PC-9 (cell line): Measurements from ENCODE around the gene SRGAP1. TPM values are rescaled to one million over a fixed set of nuclear protein-coding genes. Genes with fewer than 3 reads are reported as not detected.

Experiments
- BruUV-seq: library from RNA; stranded (reverse); fragments of 400-500 nt; replicated peaks from 2 replicates; lab custom pipeline; 2021; lab: Mats Ljungman, UMichigan
- CTCF ChIA-PET: fragments of 300-600 bp; sonication (Branson Sonifier 250); formaldehyde crosslinking; loops from one replicate; lab custom pipeline; 2022; ENCODE audit warnings: antibody characterized with exemption; lab: Charles Lee
- POLR2A ChIA-PET: fragments of 300-600 bp; sonication (Branson Sonifier 250); formaldehyde crosslinking; loops from one replicate; lab custom pipeline; 2022; ENCODE audit warnings: antibody characterized with exemption; ENCODE audit not compliant: unreplicated experiment; lab: Charles Lee
- DNase-seq, 2 experiments: peaks; one replicate each; pipeline versions ENCODE4 v3.0.0 to v3.0.0-alpha.2; 2015 to 2022; ENCODE audit warnings: mixed read lengths in 1 of 2
- H2AFZ ChIP-seq: fragments of 200-600 bp; sonication (generic); 2 replicates; pipeline ENCODE4 v1.8.1; 2017; ENCODE audit warnings: antibody characterized with exemption
- H3F3A ChIP-seq: fragments of 200-600 bp; sonication (generic); 2 replicates; pipeline ENCODE4 v1.8.1; 2017; ENCODE audit warnings: antibody characterized with exemption, mild to moderate bottlenecking, low read depth; ENCODE audit not compliant: insufficient read depth
- H3K27ac ChIP-seq: fragments of 200-600 bp; sonication (generic); 2 replicates; pipeline ENCODE4 v1.6.1; 2016; ENCODE audit warnings: mixed run types
- H3K27me3 ChIP-seq: fragments of 200-600 bp; sonication (generic); 2 replicates; pipeline ENCODE4 v1.6.1; 2016; ENCODE audit warnings: low read depth, mixed run types; ENCODE audit not compliant: insufficient read depth
- H3K36me3 ChIP-seq: fragments of 200-600 bp; sonication (generic); 2 replicates; pipeline ENCODE4 v1.6.1; 2016; ENCODE audit warnings: low read depth, mixed run types
- H3K4me1 ChIP-seq: fragments of 200-600 bp; sonication (generic); replicated peaks from 2 replicates; pipeline ENCODE4 v1.6.1; 2016; ENCODE audit warnings: mixed run types; ENCODE audit not compliant: insufficient read depth
- H3K4me2 ChIP-seq: fragments of 200-600 bp; sonication (generic); 2 replicates; pipeline ENCODE4 v1.6.1; 2017; ENCODE audit warnings: mixed run types
- H3K4me3 ChIP-seq: fragments of 200-600 bp; sonication (generic); 2 replicates; pipeline ENCODE4 v1.6.1; 2016; ENCODE audit warnings: mixed run types
- H3K79me2 ChIP-seq: fragments of 200-600 bp; sonication (generic); 2 replicates; pipeline ENCODE4 v1.6.1; 2017; ENCODE audit warnings: low read depth, mixed run types
- H3K9me2 ChIP-seq: fragments of 200-600 bp; sonication (generic); 2 replicates; pipeline ENCODE4 v1.8.1; 2017; ENCODE audit warnings: mild to moderate bottlenecking; ENCODE audit not compliant: insufficient read depth
- H3K9me3 ChIP-seq: fragments of 200-600 bp; sonication (generic); 2 replicates; pipeline ENCODE4 v1.8.1; 2016; ENCODE audit warnings: low read depth; ENCODE audit not compliant: insufficient read depth
- H4K20me1 ChIP-seq: fragments of 200-600 bp; sonication (generic); 2 replicates; pipeline ENCODE4 v1.8.1; 2017; ENCODE audit not compliant: insufficient read depth
- CTCF ChIP-seq: fragments of 200-600 bp; sonication (generic); conservative IDR thresholded peaks from 2 replicates; pipeline ENCODE4 v1.6.1; 2017; ENCODE audit warnings: mixed run types, antibody characterized with exemption, mild to moderate bottlenecking, moderate library complexity
- EZH2 ChIP-seq: fragments of 200-600 bp; sonication (generic); IDR thresholded peaks from 2 replicates; pipeline ENCODE4 v1.8.0; 2017; ENCODE audit warnings: antibody characterized with exemption, low read depth
- intact Hi-C: fragments of 100-400 bp; cut with micrococcal nuclease; formaldehyde crosslinking; loops from one replicate; pipeline ENCODE4 v1.10.0; 2022; ENCODE audit not compliant: unreplicated experiment
- total RNA-seq: library from RNA; stranded (reverse); gene quantifications from 2 replicates; pipeline ENCODE4 v1.2.3, GENCODE V29; 2021

Gene SRGAP1
- total RNA-seq, 1 experiment from 2014 or later, result 24.5 TPM

GRCh38 chr12:63961048-63961447 lies 116.5 kb downstream of the SRGAP1 start:
- CTCF ChIA-PET, result no interaction called here

GRCh38 chr12:63961543-63961942 lies 117.0 kb downstream of the SRGAP1 start:
- Histone ChIP-seq H3K27ac (no peak overlapping the region), H3F3A (no peaks in the 10 kb centered on the region), H4K20me1 (no peaks in the 10 kb centered on the region), H3K36me3 (no peaks in the 10 kb centered on the region), H3K9me3 (no peaks in the 10 kb centered on the region), H3K9me2 (no peaks in the 10 kb centered on the region), H3K4me2 (no peak overlapping the region), H3K27me3 (no peaks in the 10 kb centered on the region), H2AFZ (no peak overlapping the region), H3K4me3 (no peak overlapping the region), H3K4me1 (no peaks in the 10 kb centered on the region), H3K79me2 (peaks cover 87% of the 10 kb centered on the region)
- DNase-seq, result no peak
- POLR2A ChIA-PET, result no interaction called here
- intact Hi-C loops, result no loop called here
- TF ChIP-seq CTCF (no peak), EZH2 (no peak)
- no TSS peak for BruUV-seq
- CTCF ChIA-PET, result no interaction called here

More at GRCh38 chr12:63961048-63961447, 116.5 kb downstream of the SRGAP1 start:
- H3K9me2 ChIP-seq, result no peaks in the 10 kb centered on the region
- no peaks in the 10 kb centered on the region for H3F3A ChIP-seq
- peaks cover 87% of the 10 kb centered on the region for H3K79me2 ChIP-seq
- intact Hi-C loops, result no loop called here
- POLR2A ChIA-PET, result no interaction called here
- no peaks in the 10 kb centered on the region for H3K36me3 ChIP-seq
- H3K27me3 ChIP-seq, result no peaks in the 10 kb centered on the region
- H3K4me3 ChIP-seq, result no peak overlapping the region
- H4K20me1 ChIP-seq, result peaks cover 2% of the 10 kb centered on the region
- no peak for DNase-seq
- no TSS peak for BruUV-seq
- TF ChIP-seq EZH2 (no peak), CTCF (no peak)
- H3K27ac ChIP-seq, result no peak overlapping the region
- no peaks in the 10 kb centered on the region for H3K9me3 ChIP-seq
- no peak overlapping the region for H2AFZ ChIP-seq
- H3K4me2 ChIP-seq, result no peak overlapping the region
- no peaks in the 10 kb centered on the region for H3K4me1 ChIP-seq

GRCh38 chr12:63963868-63964267 lies 119.4 kb downstream of the SRGAP1 start:
- Histone ChIP-seq H3F3A (no peaks in the 10 kb centered on the region; the same call in 1 of the 2 replicates), H3K4me3 (no peak overlapping the region), H3K9me2 (no peaks in the 10 kb centered on the region), H3K27me3 (no peaks in the 10 kb centered on the region), H3K4me2 (no peak overlapping the region), H3K79me2 (peaks cover 86% of the 10 kb centered on the region), H3K27ac (0 out of 2 replicates have a peak overlapping the region, but pooled peaks have one; percentile 18), H3K9me3 (no peaks in the 10 kb centered on the region), H4K20me1 (no peaks in the 10 kb centered on the region), H2AFZ (no peak overlapping the region), H3K4me1 (no peaks in the 10 kb centered on the region), H3K36me3 (no peaks in the 10 kb centered on the region)
- BruUV-seq, result no TSS peak
- POLR2A ChIA-PET, result interaction anchor here (0.5 to 0.9 kb wide), 3 partner anchors 14 to 375 kb away, joined by 3 to 6 read pairs (median 4); no protein-coding TSS in a partner anchor
- TF ChIP-seq EZH2 (no peak), CTCF (no peak)
- intact Hi-C loops, result no loop called here
- CTCF ChIA-PET, result no interaction called here
- no peak for DNase-seq
